ENCODE results near the gene EXT2.

Gene EXT2

GRCh38 chr11:44208976-44209603, 113.6 kb downstream of the EXT2 start:
- no peak for DNase-seq

- no peak for DNase-seq
Measured at GRCh38 chr11:44212128-44212527, 116.7 kb downstream of the EXT2 start.

- DNase-seq, result no peak
Measured at GRCh38 chr11:44213148-44213547, 117.7 kb downstream of the EXT2 start.

DNA sequence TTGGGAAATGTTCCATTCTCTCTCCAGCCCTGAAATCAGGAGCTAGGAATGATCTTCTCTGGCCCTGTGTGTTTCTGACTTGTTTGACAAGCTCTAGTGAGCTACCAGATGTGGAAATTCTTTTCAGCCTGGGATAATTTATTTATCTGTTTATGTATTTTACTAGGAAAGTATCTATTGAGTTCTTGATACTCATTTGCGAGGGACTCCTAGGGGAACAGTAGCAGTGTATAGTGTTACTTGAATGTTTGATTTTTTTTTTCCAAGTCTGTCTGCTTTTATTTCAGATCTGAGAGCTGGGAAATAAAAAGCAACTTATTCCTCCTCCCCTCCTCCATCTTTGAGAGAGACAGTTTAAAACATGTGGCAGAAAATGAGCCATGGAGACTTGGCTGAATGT, 122.0 kb downstream of the EXT2 start:
- no peak for DNase-seq

DNA sequence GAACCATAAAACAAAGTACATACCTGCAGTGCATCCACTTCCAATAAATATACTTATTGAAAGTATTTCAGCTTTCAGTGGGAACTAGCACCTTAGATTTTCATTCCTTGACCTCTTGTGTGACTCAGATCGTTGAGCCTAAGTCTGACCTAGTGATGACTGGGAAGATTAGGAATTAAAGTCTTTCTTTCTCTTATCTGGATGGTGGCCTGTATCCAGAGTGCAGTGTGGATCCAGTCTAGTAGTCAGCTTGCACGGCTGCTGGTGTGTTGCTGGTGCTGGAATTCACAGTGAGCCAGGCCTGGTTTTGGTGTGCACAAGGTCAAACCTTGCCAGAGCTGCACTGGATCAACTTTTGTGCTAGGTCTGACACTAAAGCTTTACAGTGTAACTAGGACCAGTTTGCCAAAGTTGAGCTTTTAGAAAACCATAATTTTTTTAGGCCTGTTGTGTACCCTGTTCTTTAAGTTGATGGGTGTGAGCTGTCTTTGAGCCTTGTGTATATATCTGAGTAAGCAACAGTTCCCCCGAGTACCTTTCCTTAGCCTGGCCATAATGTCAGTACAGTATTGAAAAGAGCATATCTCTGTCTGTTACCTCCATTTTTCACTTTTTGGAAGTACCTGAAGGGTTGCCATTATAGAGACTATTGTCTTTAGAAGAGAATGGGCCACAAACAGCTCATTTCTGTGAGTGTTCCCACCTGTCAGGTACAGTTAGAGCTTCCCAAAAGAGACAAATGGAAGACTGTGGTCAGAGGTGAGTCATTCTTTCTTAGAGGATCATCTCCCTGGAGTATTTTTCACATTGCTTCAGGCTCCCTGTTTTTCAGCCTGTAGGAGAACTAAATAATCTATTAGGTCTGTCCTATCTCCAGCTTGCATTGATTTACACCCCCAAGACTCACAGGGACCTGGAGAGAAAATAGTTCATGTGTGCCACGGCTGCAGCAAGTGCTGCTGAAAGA, 124.6 kb downstream of the EXT2 start:
- no peak for DNase-seq

- no peak for DNase-seq
Measured at GRCh38 chr11:44221456-44221855, 126.0 kb downstream of the EXT2 start.

GRCh38 chr11:44221992-44222391, 126.5 kb downstream of the EXT2 start:
- DNase-seq, result no peak

GRCh38 chr11:44223238-44223637, 127.8 kb downstream of the EXT2 start:
- DNase-seq, result no peak

DNA sequence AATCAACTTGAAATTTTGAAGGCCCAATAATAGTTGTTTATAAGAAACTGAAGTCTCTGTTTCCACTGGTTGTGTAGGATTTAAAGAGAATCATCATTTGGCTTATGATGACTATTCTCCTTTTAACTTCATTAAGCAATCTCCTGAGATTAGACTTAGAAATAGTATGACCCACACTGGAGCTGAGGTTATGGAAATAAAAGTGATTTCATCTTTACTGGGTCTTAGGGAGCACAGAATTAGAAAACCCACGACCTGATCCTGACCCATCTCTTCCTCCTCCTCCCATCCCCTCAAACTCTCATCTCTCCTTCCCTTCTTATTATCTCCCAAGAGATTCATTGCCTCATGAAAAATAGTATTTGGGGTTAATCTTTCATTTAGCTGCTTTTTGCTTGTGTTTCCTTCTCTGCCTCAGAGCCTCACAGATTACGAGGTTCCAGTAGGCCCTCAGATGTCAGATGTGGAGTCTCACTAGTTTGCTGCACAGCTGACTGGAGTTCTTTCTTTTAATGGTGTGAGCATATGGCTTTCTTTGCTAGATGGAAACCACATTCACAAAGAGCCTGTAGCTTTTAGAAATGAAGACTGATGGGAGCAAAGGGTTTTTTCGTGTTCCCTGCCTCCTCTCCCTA, 129.5 kb downstream of the EXT2 start:
- no peak for DNase-seq

- no peak for DNase-seq
Measured at GRCh38 chr11:44226490-44226889, 131.0 kb downstream of the EXT2 start.

- no peak for DNase-seq
Measured at GRCh38 chr11:44226945-44227344, 131.5 kb downstream of the EXT2 start.

GRCh38 chr11:44228379-44228778, 132.9 kb downstream of the EXT2 start:
- no peak for DNase-seq

DNA sequence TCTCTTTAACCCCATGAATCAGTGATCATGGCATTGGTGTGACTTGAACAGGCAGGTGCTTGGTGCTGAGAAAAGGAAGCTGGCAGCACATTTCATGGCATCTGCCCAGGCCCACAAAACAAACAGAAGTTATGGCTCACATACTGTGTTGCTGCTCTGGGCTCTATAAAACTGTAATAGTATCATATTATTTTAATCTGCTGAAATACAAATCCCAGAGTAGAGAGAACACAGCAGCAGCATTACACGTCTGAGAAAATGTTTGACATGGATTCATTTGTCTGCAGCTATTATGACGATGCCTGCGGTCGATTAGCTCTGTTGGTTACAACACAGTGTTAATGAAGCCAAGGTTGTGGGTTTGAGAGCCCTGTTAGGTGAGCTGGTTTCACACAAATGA, 133.6 kb downstream of the EXT2 start:
- no peak for DNase-seq

DNA sequence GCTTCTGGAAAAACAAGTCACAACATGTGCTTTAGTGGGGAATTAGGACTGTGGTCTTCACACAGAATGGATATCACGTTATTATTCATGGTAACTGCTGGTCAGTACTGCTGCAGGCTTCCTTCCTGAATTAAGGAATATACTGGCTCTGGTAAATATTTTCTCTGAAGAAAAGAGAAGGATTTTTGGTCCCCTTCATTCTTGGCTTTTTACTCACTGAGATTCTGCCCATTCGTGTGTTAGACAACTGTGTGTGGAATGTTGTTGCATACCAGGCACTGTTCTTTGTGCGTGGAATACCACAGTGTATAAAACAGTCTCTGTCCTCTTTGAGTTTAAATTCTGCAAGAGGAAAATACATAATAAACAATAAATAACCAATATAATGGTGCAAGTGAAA, 134.1 kb downstream of the EXT2 start:
- no peak for DNase-seq

GRCh38 chr11:44235765-44236201, 140.3 kb downstream of the EXT2 start:
- DNase-seq, result no peak

GRCh38 chr11:44236296-44236695, 140.8 kb downstream of the EXT2 start:
- no peak for DNase-seq

GRCh38 chr11:44237156-44237555, 141.7 kb downstream of the EXT2 start:
- DNase-seq, result no peak

DNA sequence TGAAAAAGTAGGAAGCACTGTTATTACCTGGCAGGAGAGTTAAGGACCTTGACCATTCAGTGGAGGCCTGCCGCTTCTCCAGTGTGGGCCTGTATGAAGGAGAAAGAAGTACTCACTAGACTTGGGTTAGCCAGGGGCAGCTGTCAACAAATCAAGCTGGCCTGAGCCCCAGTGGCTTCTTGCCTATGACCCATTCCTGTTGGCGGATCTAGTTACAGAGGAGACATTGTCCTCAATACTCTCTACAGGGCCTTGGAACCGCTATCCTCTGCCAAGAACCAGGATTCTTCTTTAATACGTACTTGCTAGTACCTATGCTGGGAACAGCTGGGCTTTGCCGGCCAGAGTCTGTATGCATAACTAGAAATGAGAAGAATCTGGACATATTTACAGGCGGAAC, 146.4 kb downstream of the EXT2 start:
- no peak for DNase-seq

GRCh38 chr11:44243086-44243485, 147.6 kb downstream of the EXT2 start:
- DNase-seq, result no peak

GRCh38 chr11:44243595-44244343, 148.3 kb downstream of the EXT2 start:
- no peak for DNase-seq

GRCh38 chr11:44244639-44245310, 149.3 kb downstream of the EXT2 start:
- DNase-seq, result no peak

DNA sequence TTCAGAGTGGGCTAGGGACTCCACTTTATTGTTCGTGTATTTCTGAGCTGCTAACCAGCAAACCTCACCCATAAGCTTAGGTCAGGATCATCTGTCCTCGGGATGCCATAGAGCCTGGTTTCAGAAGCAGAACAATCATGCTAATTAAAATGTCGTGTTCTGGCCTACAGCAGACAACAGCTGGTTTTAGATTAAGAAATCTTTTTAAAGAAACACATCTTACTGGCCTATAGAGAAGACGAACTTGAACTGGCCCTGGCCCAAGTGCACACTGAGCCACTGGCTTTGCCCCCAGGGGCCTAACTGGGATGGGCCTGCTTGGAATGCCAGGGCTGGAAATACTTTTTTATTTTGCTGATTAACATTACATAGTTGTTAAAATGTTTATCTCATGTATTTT, 151.2 kb downstream of the EXT2 start:
- no peak for DNase-seq

Measured in suppressor macrophage treated with lipopolysaccharide for 4 hours (primary cell).